Heart right ventricle (tissue), 16 donors: ENCODE data around the gene POLE3. TPM values are rescaled to one million over a fixed set of nuclear protein-coding genes. Genes with fewer than 3 reads are reported as not detected.
"Not testable (repeated sequence)": the region's sequence is repeated elsewhere in the genome, so short reads cannot be mapped to it uniquely, and the experiment has no call there.

ENCODE experiments used
- ATAC-seq, 8 donors: fragments of 200-7000 bp; cut with Tn5 transposase; one replicate each; pipeline ENCODE4 v1.9.1; 2020; ENCODE audit warnings: mild to moderate bottlenecking in 8 of 8, moderate library complexity in 8 of 8, moderate number of reproducible peaks in 1 of 8
- DNase-seq, 2 donors: peaks; one replicate each; pipeline ENCODE4 v3.0.0-alpha.2; 2020
- H3K27ac ChIP-seq, 10 donors: fragments of 200-600 bp; sonication (generic) in 2 of 10; one replicate each; pipeline versions ENCODE4 v1.5.0 to v1.8.0; 2020 to 2022; ENCODE audit warnings: mild to moderate bottlenecking in 3 of 10
- H3K27me3 ChIP-seq, 7 donors: fragments of 200-600 bp; one replicate each; pipeline ENCODE4 v1.8.0; 2021 to 2022; ENCODE audit warnings: mild to moderate bottlenecking in 2 of 7
- H3K36me3 ChIP-seq, 9 donors: fragments of 200-600 bp; sonication (generic) in 1 of 9; one replicate each; pipeline versions ENCODE4 v1.5.0 to v1.8.0; 2020 to 2022; ENCODE audit warnings: mild to moderate bottlenecking in 2 of 9
- H3K4me1 ChIP-seq, 9 donors: fragments of 200-600 bp; sonication (generic) in 1 of 9; one replicate each; pipeline versions ENCODE4 v1.5.0 to v1.8.0; 2020 to 2022; ENCODE audit warnings: mild to moderate bottlenecking in 4 of 9
- H3K4me3 ChIP-seq, 10 donors: fragments of 200-600 bp; sonication (generic) in 2 of 10; one replicate each; pipeline versions ENCODE4 v1.5.0 to v1.8.0; 2020 to 2022; ENCODE audit warnings: mild to moderate bottlenecking in 7 of 10, moderate library complexity in 2 of 10
- H3K9me3 ChIP-seq, 11 donors: fragments of 200-600 bp in 10 of 11; sonication (generic) in 2 of 11; one replicate each; pipeline versions ENCODE4 v1.5.0 to v1.8.0; 2013 to 2022; ENCODE audit warnings: mild to moderate bottlenecking in 2 of 11, control low read depth in 1 of 11, moderate library complexity in 1 of 11
- CTCF ChIP-seq, 9 donors: fragments of 200-600 bp; sonication (generic) in 2 of 9; IDR thresholded peaks; one replicate each; pipeline versions ENCODE4 v1.5.0 to v1.8.0; 2021 to 2022; ENCODE audit warnings: antibody characterized with exemption in 9 of 9, mild to moderate bottlenecking in 5 of 9, moderate library complexity in 1 of 9
- WGBS, 2 donors: extraction: QIAGEN DNeasy Blood & Tissue Kit; methylation state at CpG; one replicate each; pipeline ENCODE4 v1.1.7; 2013; ENCODE audit warnings: inconsistent platforms in 1 of 2; 5-methylcytosine and 5-hydroxymethylcytosine counted together
- intact Hi-C, 10 donors: fragments of 100-400 bp; cut with DNase I; formaldehyde crosslinking; loops; one replicate each; pipeline versions ENCODE4 v1.11.1 to v1.14.2; 2022
- polyA plus RNA-seq, 2 donors: library from polyadenylated mRNA; stranded (reverse); fragments of 200-250 nt; gene quantifications; one replicate each; pipeline ENCODE4 v1.2.3, GENCODE V29; 2013
- total RNA-seq, 10 donors: library from RNA; stranded (reverse); fragmentation: NEBNext Ultra II Directional in 3 of 10; extraction: Animal tissue kit (Norgen Biotek cat#: 25700) in 3 of 10; gene quantifications; one replicate each; pipeline versions ENCODE4 v1.2.1 to v1.2.4, GENCODE V29; 2021 to 2023
- donor health status: Arrhythmogenic right ventricular cardiomyopathy.
- donor health status: ischemic (EF 13 %, LVEDD 7.1; RV severe dilation, severe dysfunction).
- donor health status: healthy with polysubstance abuse.
- donor health status: DM: no; HTN: yes; CAD: no.
- donor health status: DM: no; HTN: no; CAD: no.
- donor health status: ischemic (EF 25% LVEDD 6.9; RV normal size, moderate dysfunction).
- donor health status: ischemic (EF 25% LVEDD 5.7; RV mildly dilated, moderate dysfunction).
- donor health status: healthy.
- donor health status: DM: yes; HTN: yes; CAD: no.
- donor health status: Ischemic cardiomyopathy.
- donor health status: ischemic (EF 35%, LVEDD 5.7; RV mildly dilated, moderate dysfunction).
- donor health status: nonischemic (EF 11% LVEDD 7.7; RV severe dilation, severe dysfunction).
- donor health status: DM: yes; HTN: yes; CAD: no.
- donor health status: PGD.
- donor health status: ischemic (EF 29% LVEDD 5.4; RV normal size, mild dysfunction).
- donor health status: nonischemic (EF 23%, LVEDD 6.1; RV moderate dilation, normal function).

Gene POLE3
- total and polyA plus RNA-seq, 12 donors: 14.2 to 45.0 (median 23.1) TPM

GRCh38 chr9:113452113-113452605 is 41.7 kb upstream of the POLE3 start:
- ATAC-seq: no peak

GRCh38 chr9:113449376-113449775 is 38.9 kb upstream of the POLE3 start:
- Histone ChIP-seq H3K4me1 (peaks cover 1 to 33% (median 13%) of the 10 kb centered on the region in 9 donors), H3K27ac (no peak overlapping the region), H3K4me3 (no peak overlapping the region), H3K27me3 (no peaks in the 10 kb centered on the region), H3K36me3 (no peaks in the 10 kb centered on the region), H3K9me3 (no peaks in the 10 kb centered on the region)
- ATAC-seq (no peak), DNase-seq (no peak)
- TF ChIP-seq CTCF (IDR thresholded peaks at IDR 0.05): no peak
- intact Hi-C loops: loop anchor here in 5 of 10 donors (2.0 to 5.0 kb wide), 4 partner anchors 53 to 208 kb away; no protein-coding TSS in a partner anchor
- WGBS, 2 donors: 60 to 75% methylated on average over 2 of the region's 2 CpGs

More at GRCh38 chr9:113452113-113452605, 41.7 kb upstream of the POLE3 start:
- WGBS, 2 donors: 67 to 74% methylated on average over 4 of the region's 4 CpGs
- peaks cover 21 to 54% (median 33%) of the 10 kb centered on the region in 9 donors for H3K4me1 ChIP-seq
- H3K9me3 ChIP-seq: no peaks in the 10 kb centered on the region
- H3K27me3 ChIP-seq: no peaks in the 10 kb centered on the region
- DNase-seq: no peak
- intact Hi-C loops: no loop called here
- H3K27ac ChIP-seq: peak overlapping the region in 3 of 10 donors; percentile 10 to 35 (median 13)
- no peak overlapping the region for H3K4me3 ChIP-seq
- no peaks in the 10 kb centered on the region for H3K36me3 ChIP-seq
- no peak for TF ChIP-seq CTCF (IDR thresholded peaks at IDR 0.05)

- intact Hi-C loops: loop anchor here in 6 of 10 donors (2.0 to 5.0 kb wide), 7 partner anchors 56 to 212 kb away; no protein-coding TSS in a partner anchor
- no peak for DNase-seq
- Histone ChIP-seq H3K27me3 (no peaks in the 10 kb centered on the region), H3K36me3 (no peaks in the 10 kb centered on the region), H3K4me3 (no peak overlapping the region), H3K27ac (peak overlapping the region in 6 of 10 donors; percentile 15 to 74 (median 40)), H3K9me3 (peaks cover 0 to 2% (median 0%) of the 10 kb centered on the region in 11 donors), H3K4me1 (peaks cover 0 to 20% (median 7%) of the 10 kb centered on the region in 9 donors)
- peak; percentile 37 to 81 (median 71) for TF ChIP-seq CTCF (IDR thresholded peaks at IDR 0.05)
- ATAC-seq: peak; percentile 35 to 83 (median 71)
- whole genome bisulfite sequencing, 2 donors: 48 to 52% methylated on average over 3 of the region's 3 CpGs
Measured at GRCh38 chr9:113446323-113446740, 35.9 kb upstream of the POLE3 start.

GRCh38 chr9:113444736-113445135 is 34.3 kb upstream of the POLE3 start:
- peaks cover 0 to 2% (median 0%) of the 10 kb centered on the region in 11 donors for H3K9me3 ChIP-seq
- intact Hi-C loops: loop anchor here in 7 of 10 donors (2.0 to 5.0 kb wide), 7 partner anchors 58 to 214 kb away; no protein-coding TSS in a partner anchor
- H3K27me3 ChIP-seq: no peaks in the 10 kb centered on the region
- no peaks in the 10 kb centered on the region for H3K36me3 ChIP-seq
- H3K27ac ChIP-seq: no peak overlapping the region
- TF ChIP-seq CTCF (IDR thresholded peaks at IDR 0.05): no peak
- no peak for ATAC-seq
- no peak overlapping the region for H3K4me3 ChIP-seq
- H3K4me1 ChIP-seq: peaks cover 0 to 14% (median 7%) of the 10 kb centered on the region in 9 donors
- WGBS, 2 donors: 88 to 90% methylated on average over 2 of the region's 2 CpGs
- no peak for DNase-seq

GRCh38 chr9:113437716-113438115 is 27.2 kb upstream of the POLE3 start:
- H3K27ac ChIP-seq, H3K4me1 ChIP-seq, H3K27me3 ChIP-seq, intact Hi-C loops, H3K4me3 ChIP-seq, ATAC-seq, H3K36me3 ChIP-seq, DNase-seq, H3K9me3 ChIP-seq: not testable (repeated sequence)
- WGBS, 2 donors: 87 to 91% methylated on average over 1 of the region's 1 CpG
